ENCODE data around the gene ASPHD1.

DNA sequence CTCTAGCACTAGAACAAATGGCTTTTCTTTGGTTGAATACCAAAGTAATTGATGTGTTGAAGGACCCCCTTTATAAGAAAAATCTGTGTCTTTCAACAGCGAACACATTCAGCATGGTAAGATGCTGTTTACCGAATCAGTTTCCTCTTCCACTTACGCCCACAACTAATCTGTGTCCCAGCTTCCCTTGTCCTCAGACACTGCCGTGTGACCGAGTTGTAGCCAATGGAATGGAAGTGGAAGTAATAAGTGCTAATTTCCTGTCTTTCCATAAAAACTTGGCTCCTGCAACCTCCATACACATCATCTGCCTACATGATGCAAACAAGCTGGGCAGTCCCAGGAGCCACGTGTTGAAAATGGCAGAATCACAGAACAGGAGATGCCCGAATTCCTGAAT, 47.6 kb upstream of the ASPHD1 start:
- TF ChIP-seq CTCF (IDR thresholded peaks at IDR 0.05), result no peak
- no peak for TF ChIP-seq EZH2phosphoT487 (IDR thresholded peaks at IDR 0.05; ENCODE audit: borderline replicate concordance, low read depth)
- TF ChIP-seq POLR2AphosphoS5 (IDR thresholded peaks at IDR 0.05; ENCODE audit: low read depth, low read length), result no peak
- no peak for TF ChIP-seq ZBTB33 (IDR thresholded peaks at IDR 0.05; ENCODE audit: borderline replicate concordance, low read depth)
- no peak for TF ChIP-seq SIN3A (IDR thresholded peaks at IDR 0.05; ENCODE audit: borderline replicate concordance, low read depth, low read length)
- no peak for TF ChIP-seq SMC3 (IDR thresholded peaks at IDR 0.05; ENCODE audit: low read depth, low read length)
- no peak for TF ChIP-seq USF2 (IDR thresholded peaks at IDR 0.05; ENCODE audit: borderline replicate concordance, low read depth, low read length)
- TF ChIP-seq, protein P1, sequence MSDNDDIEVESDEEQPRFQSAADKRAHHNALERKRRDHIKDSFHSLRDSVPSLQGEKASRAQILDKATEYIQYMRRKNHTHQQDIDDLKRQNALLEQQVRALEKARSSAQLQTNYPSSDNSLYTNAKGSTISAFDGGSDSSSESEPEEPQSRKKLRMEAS (IDR thresholded peaks at IDR 0.05; ENCODE audit: low read depth), result no peak
- no peak for TF ChIP-seq FOSL2 (IDR thresholded peaks at IDR 0.05; ENCODE audit: borderline replicate concordance, low read depth)

All from SK-N-SH (cell line).